ENCODE measurements around the gene ZNF599.
A peak's percentile ranks its signal among the peaks of the same experiment; 100 is the strongest.

The ZNF599 gene

DNA sequence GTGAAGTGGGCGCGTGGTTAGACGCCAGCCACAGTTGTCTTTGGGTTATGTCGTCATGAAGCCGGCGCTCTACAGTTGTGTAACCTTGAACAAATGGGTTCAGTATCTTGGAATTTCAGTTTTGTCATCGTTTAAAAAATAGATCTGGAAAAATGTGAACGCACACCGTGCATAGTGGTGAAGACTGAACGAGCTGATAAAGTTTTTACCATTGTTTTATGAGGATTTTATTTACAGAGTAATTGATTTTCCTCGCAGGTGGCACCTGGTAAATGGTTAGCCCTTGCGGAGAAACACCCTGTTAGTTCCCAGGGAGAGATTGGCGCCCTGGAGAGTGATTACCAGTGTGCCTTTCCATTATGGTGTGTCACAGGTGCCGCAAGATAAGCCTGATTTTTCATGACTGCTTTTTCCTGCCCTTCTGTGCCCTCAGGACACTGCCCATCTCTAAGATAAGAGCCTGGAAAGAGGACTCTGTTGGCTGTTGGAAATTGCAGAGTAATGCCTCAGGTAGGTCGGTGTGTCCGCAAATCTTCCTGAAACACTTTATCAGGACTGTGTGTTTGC is 38.4 kb downstream of the ZNF599 start:
- no peak for DNase-seq

DNA sequence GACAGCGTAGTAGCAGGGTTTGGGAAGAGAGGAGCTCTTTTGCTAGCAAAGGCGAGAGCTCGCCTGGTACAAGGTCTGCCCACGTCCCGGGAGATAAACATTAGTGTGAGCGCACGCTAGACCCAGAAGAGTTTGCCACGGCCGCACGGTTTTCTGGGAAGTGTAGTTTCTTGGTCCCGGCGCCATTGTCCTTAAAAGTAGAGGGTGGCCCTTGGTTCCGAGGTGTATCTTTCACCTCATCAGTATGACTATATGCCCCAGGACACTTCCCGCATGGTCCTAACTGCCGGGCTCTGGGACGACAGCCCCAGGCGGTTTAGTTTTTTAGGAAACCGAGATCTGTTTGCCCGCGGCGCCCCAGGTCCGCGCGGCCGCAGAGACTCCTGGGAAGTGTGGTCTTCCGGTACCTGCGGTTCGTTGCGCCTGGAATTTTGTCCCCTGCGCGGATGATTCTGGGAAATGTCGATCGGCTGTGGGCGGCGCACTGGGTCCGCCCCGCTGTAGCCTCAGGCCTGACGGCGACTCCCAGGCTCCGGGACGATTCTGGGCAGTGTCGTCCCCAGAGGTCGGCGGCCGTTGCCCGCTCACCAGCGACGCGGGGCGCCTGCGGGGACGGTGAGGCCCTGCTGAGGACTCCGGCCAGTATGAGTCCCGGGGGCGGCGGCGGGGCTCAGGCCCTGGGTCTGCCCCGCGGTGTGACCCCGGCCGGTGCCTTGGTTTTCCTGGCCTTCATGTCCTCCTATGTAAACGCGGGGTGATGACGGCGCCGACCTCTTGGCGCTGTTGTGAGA is 39.1 kb downstream of the ZNF599 start, which contains the start of gene ZNF181:
Gene ZNF181 (plus strand): TSS at position 498 of the 791 bp plus-strand sequence. CDS start 795 bp downstream, outside the sequence.
- DNase-seq = peak; percentile 59 to 65 (median 65)

DNA sequence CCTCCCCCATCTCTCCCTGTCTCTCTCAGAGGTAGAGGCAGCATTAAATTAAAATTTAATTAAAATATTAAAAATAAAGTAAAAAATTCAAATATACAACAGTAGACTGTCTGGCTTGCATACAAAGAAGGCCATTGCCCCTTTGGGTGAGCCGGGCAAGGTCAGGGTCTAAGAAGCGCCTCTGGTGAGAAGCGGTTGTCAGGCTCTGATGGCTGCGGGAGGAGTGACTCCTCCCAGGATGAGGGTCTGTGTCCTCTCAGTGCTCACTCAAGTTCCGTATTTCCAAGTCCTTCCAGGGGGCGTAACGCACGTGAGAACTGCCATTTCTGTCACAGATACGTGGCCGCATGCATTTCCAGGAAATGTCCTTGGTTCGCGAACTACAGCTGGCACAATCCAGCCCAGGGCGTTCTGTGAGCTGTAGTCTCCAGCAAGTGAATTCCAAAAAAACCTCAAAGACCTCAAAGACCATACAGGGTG is 39.7 kb downstream of the ZNF599 start:
- DNase-seq = no peak

DNA sequence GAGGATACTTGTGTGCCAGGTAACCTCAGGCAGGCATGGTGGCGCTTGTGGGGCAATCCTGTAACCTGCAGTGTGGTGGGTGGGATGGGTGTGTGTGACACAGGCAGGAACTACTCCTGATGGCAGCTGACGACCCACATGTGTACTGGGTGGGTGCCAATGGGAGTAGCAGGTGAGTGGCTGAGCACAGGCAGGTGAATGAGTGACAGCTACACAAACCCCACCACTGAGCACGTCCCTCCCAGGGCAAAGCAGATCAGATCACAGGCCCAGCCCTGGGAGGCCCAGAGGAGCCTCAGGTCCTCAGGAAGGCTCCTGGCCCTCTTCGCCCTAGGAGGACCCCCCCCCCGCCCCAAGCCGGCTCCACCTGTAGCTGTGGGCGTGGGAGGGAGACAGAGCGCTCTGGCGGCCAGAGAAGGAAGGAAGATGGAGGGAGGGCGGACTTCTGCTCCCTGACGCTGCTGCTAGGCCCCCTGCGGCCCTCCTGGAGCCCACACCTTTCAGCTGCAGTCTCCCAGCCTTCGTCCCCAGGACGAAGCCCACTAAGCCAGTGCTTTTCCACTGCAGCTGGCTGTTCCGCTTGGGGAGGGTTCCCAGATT is 40.3 kb downstream of the ZNF599 start:
- DNase-seq = no peak

DNA sequence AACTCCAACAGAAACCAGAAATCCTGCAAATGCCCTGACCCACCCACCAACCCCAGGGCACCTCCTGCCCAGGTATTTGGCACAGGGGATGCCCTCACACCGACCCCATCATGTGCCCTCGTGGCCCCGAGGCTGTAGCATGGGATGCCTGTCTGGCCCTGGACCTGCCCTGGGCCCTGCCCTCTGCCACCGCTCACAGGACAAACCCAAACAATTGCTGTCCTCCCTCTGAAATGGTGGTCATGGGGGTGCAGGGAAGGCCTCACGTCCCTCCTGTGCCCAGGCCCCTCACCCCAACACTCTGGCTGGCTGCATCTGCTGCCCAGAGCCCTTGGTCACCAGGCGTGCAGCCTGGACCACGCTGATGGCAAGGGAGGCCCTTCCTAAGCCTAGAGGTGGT is 41.1 kb downstream of the ZNF599 start:
- DNase-seq = no peak

DNA sequence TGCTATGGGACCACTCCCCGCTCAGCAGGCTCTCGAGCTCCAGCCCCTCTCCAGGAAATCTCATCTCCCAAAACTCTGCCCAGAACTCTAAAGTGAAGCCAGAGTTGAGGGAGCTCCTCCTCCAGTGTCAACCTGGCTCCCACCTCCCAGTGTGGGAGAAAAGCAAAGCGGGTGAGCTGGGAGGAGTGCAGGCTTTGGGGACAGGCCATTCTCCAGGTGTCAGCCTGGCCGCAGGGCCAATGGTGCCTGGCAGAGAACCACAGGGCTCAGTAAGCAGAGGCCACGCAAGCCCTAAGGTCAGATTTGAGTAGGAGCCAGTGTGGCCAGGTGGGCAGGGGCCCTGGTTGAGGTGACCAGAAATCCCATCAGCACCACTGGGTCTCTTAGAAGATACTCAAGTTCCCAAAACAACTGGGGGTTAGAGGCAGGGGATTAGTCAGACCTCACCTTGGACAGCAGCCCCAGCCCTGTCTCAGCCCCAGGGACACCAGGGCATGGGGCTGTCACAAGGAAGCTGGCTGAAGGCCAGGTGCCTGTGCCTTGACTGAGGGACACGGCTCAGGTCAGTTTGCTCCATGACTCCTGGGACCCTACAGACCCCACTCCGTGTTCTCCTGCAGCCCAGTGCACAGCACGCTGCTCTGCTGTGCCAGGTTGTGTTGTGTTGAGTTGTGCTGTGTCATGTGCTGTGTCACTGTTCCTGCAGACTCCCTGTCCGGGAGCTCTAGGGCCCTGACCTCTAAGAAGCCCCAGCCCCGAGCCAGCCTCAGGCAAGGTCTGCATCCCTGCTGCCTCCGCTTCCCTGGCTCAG is 41.8 kb downstream of the ZNF599 start:
- no peak for DNase-seq

DNA sequence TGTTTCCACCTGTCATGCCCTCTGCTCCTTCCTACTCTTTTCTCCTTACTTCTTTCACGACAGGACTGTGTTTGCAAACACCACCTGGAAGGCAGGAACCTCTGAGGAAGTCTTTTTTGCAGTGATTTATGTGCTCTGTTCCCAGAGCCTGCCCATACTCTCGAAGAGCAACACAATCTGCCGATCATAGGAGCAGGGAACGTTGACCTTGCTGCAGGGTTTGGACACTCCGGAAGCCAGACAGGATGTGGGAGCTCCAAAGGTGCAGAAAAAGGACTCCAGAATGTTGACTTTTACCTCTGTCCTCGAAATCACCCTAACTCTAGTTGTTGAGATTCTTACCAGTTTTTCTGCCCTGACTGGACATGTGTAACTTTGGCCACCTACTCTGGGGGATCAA is 47.6 kb downstream of the ZNF599 start:
- no peak for DNase-seq

DNA sequence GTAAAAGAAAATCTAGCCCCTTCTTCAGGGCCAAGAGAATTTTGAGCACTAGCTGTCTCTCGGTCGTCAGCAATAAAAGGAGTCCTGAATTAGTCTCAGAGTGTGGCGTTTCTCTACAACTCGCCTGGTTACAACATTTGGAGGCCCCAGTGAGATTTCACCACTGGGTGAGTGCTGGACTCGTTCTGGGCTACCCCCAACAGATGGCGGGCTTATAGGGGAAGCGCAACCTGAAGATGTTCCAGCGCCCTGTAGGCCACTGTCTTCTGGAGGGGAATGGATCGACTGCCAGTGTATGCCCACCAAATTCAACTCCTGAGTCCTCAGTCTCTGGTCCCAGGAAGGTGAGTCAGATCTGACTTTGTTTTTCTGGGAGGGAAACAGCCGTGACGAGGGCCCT is 50.7 kb downstream of the ZNF599 start:
- DNase-seq = no peak

DNA sequence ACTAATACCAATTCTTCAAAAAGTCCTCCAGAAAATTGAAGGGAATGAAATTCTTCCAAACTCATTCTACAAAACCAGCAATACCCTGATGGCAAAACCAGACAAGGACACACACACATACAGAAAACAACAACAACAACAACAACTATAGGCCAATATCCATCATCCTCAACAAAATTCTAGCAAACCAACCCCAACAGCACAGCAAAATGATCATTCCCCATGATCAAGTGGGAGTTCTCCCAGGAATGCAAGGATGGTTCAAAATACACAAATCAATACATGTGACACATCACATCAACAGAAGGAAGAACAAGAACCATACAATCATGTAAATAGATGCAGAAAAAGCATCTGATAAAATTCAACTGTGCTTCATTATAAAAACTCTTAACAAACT is 57.7 kb downstream of the ZNF599 start:
- no peak for DNase-seq

DNA sequence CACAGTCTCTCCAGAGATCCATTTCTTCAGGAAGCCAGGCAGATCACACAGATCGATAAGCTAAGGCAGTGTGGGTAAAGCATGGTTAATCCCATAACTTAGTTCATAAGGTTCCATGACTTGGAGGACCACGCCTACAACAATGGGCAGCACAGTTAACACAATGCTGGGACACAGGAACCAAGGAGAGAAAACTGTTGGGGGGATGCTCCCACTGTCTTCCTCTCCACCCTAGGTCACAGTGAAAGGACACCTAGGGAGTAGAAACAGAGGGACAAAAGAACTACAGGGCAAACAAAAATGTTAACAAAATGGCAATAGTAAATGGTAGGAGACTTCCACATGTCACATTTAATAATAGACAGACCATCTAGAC is 59.8 kb downstream of the ZNF599 start:
- no peak for DNase-seq

DNA sequence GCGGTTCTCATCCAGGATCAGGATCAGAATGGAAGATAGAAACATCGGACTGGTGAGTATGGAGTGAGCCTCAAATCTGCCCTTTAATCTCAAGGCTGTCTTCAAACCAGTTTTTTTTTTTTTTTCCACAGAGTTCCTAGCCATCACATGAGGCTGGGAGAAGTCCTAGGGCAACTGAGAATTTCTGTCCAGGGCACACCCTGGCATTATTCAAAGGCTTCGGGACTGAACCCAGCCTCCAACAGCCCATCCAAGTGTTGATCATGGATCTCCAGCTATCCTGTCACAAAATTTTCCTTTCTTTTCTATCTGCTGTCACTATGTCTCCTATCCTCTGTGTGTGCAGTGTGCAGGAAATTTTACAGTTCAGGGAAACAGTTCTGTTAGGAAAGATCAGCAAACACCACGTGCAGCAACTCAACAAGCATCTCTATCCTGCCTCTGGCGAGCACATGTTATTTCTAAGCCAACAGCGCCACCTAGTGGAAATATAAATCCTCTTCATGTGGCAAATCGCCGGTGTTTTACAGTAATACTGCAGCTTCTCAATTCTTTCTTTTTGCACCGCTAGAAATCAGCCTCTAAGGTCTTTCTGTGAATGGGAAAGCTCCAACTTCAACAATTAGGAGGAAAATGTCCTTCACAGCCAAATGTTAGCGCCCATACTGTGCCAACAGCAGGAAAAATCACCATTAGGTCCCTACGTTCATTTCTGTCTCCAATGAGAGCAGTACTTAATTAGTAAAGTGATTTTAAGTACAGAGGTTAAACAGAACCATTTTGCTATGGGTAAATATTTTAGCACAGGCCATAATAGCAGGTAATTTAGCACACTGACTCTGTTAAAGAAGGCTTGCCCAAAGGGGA is 60.4 kb downstream of the ZNF599 start:
- peak in 3 of 4 experiments; percentile 7 to 29 (median 21) for DNase-seq

DNA sequence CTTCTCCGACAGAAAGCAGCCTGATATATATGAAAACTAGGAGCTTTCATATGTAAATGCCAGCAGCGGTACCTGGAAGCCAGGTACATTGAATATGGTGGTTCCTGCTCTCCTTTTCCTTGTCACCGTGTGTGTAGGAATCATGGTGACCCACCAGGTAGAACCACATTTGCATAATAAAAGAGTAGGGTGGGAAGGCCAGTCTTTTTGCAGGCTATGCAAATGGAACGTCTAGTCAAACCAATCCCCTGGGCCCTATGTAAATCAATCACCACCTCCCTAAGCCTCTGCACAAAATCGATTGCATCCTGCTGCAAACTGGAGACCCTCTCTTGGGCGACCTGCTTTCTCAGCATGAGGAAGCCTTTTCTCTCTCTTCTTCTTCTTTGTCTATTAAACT is 61.1 kb downstream of the ZNF599 start:
- DNase-seq = no peak

All from activated CD4-positive, CD25-positive, alpha-beta regulatory T cell (primary cell).